Epithelial cell of proximal tubule (primary cell): ENCODE data around the gene DGKZ. TPM values are rescaled to one million over a fixed set of nuclear protein-coding genes. Genes with fewer than 3 reads are reported as not detected.

ENCODE experiments used
- DNase-seq: peaks from one replicate; pipeline ENCODE4 v3.0.0-alpha.2; 2011; ENCODE audit warnings: low read depth
- H3K4me3 ChIP-seq: 2 replicates; pipeline ENCODE4 v1.5.1; 2011; ENCODE audit warnings: low read depth, mild to moderate bottlenecking, low read length
- CTCF ChIP-seq: conservative IDR thresholded peaks from 2 replicates; pipeline ENCODE4 v1.5.1; 2012; ENCODE audit warnings: low read depth, mild to moderate bottlenecking, low read length
- total RNA-seq: library from RNA; depleted of rRNA; stranded (reverse); fragments of >200 nt; gene quantifications from 2 replicates; pipeline ENCODE4 v1.2.3, GENCODE V29; 2015

DGKZ gene
- total RNA-seq, 1 donor from 2014 or later: 41.1 TPM

GRCh38 chr11:46333394-46333947 lies 13.8 kb upstream of the DGKZ start:
- TF ChIP-seq CTCF: no peak
- no peak overlapping the region for H3K4me3 ChIP-seq

DNA sequence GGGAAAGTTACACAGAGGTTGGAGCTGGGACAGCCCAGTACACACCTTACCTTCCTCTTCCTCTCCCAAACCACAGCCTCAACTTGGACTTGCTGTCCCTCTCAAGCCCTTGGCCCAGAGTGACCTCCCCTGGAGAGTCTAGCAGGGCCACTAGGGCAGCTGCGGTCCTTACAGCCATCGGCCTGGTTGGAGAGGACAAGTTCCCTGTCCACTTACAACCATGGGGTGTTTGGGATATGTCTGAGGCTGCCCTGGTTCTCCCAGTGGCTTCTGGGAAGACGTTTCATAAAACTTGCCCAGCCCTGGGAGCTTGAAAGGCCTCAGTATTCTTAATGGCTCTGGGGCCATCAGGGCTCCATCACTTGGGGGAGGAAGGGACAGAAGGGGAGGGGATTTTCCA lies 13.1 kb upstream of the DGKZ start:
- no peak for DNase-seq
- no peak for TF ChIP-seq CTCF

More at GRCh38 chr11:46333394-46333947, 13.8 kb upstream of the DGKZ start:
- DNase-seq: no peak

DNA sequence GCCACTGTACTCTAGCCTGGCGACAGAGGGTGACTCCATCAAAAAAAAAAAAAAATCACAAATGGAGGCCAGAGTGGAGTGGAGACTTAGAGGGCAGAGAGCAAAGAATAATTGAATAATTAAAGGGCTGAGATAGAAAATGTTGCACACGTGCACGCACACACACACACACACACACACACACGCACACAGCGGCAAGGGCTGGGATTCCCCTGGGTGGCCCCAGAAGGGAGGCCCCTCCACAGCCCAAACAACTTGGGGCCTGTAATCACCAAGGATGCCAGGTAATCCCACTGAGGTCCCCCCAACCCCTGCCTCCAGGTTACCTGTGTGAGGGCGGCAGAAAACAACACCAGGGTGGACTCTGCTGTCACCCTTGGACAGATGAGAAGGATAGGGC lies 12.0 kb upstream of the DGKZ start:
- H3K4me3 ChIP-seq: no peak overlapping the region
- DNase-seq: no peak
- TF ChIP-seq CTCF: no peak

More for the DNA sequence above, 13.1 kb upstream of the DGKZ start:
- H3K4me3 ChIP-seq: no peak overlapping the region

GRCh38 chr11:46335890-46336562 lies 11.2 kb upstream of the DGKZ start:
- DNase-seq: no peak
- no peak overlapping the region for H3K4me3 ChIP-seq
- no peak for TF ChIP-seq CTCF

GRCh38 chr11:46336563-46337180 lies 10.6 kb upstream of the DGKZ start:
- no peak for TF ChIP-seq CTCF
- H3K4me3 ChIP-seq: no peak overlapping the region
- DNase-seq: no peak

GRCh38 chr11:46337626-46338345 lies 9.5 kb upstream of the DGKZ start:
- DNase-seq: no peak
- no peak overlapping the region for H3K4me3 ChIP-seq
- TF ChIP-seq CTCF: no peak
